Activated gamma-delta T cell treated with anti-CD3 and anti-CD28 coated beads, Interleukin-2, amount 50 U/mL, for 16 hours (primary cell): Measurements from ENCODE around the gene CELSR3.

ENCODE experiments used
- DNase-seq: peaks from one replicate; pipeline ENCODE4 v3.0.0-alpha.2; 2020; ENCODE audit warnings: low read depth

CELSR3 gene

DNA sequence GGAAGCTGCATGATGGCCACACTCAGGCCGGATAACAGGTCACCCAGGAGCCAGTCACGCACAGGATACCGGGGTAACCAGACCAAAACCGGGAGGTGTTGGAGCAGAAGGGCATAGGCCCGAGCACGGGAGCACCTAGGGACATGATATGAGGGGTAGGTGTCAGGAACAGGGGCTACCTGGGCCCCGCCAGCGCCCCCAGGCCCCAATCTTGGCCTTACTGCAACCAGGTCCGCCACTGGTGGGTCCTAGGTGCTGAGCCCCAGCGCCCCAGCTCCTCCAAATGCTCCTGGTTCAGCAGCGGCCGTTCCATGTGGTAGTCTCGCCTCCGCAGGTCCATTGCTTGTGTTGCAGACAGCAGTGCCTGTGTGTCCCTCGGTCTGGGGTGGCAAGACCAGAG, 29.4 kb downstream of the CELSR3 start:
- no peak for DNase-seq

DNA sequence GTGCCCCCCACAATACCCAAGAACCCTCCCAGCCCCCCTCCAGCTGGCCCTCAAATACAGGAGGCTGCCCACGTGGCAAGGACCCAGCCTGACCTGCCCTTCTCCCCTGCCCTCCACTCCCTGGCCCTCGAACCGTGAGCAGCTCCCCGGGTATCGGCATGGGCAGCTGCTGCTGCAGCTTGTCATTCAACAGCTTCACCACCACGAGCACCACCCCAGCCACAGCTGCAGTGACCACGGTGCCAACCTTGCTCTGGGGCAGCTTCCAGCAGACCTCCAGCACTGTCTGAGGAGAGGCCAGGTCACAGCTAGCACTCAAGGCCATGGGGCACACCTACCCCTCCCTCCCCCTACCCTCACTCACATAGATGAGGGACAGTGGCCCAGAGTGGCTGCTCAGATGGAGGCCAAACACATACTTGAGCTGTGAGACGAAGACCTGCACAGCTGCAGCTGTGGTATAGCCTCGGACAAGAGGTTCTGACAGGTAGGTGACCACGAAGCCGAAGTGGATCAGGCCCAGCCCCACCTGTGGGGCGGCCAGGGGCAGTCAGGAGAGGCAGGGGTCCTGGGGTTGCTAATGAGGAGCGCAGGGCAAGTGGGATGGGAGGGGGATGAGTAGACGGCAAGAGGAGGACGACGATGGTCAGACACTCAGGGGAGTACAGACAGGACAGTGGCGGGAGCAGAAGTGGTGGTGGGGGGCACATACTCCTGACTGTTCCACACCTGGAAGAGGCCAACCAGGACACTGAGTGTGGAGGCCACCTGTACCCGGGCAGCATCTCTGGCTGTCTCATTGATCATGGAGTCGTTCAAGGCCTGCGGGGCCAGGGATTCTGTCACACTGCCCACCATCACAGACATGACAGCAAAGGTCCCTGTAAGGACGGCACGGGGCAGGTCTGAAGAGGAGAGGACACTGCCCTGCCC, 30.9 kb downstream of the CELSR3 start:
- no peak for DNase-seq

DNA sequence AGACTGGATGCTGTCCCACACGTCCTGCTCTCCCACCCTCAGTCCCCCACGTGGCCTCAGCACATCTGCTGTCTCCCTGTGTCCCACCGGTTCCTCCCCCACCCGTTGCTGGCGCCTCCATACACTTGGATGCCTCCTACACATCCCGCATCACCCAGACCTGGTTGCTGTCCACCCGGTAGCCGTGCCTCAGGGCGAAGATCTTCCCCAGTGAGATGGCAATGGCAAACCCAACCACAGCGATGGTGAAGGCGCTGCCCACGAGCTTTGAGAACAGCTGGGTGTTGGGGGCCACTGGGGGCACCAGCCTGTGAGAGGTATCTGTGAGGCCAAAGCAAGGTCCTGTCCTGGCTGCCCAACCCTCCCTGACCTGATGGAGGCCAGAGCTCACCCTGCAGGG, 31.9 kb downstream of the CELSR3 start:
- no peak for DNase-seq

GRCh38 chr3:48630407-48630806, 32.3 kb downstream of the CELSR3 start:
- DNase-seq = no peak

DNA sequence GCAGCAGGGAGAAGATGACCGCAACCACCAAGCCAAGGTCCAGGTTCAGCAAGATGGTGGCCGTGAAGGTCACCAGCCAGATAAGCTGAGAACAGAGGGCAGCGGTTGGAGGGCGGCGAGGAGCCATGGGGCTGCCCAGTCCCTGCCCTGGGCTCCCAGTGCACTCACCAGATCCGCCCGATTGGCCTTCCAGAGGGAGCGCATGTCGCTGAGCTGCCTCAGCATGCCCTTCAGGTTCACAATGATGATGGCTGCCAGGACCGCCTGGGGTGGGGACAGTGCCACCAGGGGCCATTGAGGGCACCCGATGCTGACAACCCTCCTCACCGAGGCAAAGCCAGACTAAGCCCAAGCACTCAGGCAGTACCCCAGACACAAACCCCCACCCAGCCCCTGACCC, 32.8 kb downstream of the CELSR3 start:
- DNase-seq = no peak

DNA sequence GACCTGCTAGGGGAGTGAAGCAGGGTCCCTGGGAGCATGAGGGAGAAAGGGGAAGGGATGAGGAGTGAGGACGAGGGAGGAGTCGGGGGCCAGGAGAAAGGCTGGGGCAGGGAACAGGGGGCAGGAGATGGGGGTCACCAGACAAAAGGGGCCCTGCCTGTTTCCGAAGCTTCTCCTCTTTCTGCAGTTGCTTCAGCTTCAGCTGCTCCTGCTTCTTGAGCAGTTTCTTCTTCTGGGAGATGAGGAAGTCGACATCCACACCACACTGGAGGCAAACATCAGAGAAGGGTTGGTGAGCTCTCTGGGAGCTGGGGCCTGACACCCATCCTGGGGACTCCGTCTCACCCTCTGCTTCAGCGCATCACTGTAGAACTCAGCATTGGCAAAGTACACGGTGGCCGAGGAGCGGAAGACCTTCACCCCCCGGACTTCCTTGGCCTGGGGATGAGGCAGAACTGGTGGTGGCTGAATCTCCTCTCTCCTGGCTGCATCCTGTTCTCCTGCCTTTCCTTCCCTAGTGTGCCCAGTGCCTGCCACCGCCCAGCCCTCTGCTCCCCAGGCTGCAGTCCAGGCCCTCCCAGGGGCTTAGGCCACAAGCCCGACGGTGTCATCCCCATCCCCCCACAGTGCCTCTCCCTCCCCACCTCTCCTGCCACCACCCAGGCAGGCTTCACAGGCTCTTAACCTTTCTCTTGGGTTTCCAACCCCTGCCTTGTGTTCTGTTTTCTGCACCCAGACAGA, 34.2 kb downstream of the CELSR3 start:
- DNase-seq = no peak

DNA sequence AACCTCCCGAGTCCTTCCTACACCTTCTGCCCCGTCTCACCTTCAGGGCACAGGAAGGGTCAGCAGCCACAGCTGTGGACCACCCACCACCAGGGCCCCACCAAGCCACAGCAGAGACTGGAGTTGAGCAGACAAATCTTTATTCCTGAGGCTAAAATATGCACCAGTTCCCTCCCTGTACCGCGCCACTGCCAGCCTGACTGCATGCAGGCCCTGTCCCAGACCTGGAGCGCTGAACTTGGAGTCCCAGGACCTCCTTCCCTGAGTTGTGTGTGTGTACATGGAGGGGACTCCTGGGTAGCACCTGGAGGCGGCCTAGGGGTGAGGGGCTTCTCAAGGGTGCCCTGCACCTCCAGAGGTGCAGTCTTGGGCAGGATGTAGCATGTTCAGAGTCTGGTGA, 37.1 kb downstream of the CELSR3 start:
- DNase-seq = no peak

DNA sequence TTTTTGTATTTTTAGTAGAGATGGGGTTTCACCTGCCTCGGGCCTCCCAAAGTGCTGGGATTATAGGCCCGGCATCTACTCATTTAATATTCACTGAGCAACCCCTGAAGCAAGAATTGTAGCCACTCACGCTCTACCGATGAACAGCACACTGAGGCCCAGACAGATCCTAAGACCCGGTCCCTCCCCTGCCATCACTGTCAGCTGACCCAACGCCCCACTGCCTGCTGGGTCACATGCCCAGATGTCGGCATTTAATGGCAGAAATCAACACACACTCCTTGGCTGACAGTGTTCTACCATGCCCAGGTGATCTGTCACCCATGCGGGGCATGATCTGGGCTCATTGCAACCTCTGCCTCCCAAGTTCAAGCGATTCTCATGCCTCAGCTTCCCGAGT, 37.9 kb downstream of the CELSR3 start:
- DNase-seq = no peak

DNA sequence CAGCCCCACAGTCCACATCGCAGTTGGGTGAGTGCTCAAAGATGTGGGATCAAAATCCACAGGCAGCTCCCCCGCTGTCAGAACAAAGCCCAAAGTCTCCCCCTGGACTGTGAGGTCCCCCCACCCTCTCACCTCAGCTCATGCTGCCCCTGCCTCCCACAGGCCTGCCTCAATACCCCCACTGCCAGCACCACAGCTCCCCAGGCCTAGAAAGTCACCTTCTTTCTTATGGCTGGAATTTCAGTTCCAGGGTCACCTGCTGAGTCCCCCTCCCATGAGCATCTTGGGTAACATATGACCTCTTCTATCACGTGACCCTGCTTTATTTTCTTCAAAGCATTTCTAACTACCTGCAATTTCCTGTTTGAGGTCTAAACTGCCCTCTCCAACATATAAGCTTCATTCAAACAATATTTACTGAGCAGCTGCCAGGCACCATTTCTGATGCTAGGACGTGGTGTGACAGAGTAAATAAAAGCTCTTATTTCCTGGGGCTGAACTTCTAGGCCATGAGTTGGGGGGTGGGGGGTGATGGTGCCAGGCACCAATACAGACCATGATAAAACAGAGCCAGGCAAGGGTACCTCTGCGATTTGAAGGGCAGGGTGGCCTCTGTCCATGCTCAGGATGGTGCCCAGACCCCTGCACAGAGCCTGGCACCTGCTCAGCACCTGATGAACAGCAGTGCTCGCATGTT, 38.7 kb downstream of the CELSR3 start:
- DNase-seq = no peak

DNA sequence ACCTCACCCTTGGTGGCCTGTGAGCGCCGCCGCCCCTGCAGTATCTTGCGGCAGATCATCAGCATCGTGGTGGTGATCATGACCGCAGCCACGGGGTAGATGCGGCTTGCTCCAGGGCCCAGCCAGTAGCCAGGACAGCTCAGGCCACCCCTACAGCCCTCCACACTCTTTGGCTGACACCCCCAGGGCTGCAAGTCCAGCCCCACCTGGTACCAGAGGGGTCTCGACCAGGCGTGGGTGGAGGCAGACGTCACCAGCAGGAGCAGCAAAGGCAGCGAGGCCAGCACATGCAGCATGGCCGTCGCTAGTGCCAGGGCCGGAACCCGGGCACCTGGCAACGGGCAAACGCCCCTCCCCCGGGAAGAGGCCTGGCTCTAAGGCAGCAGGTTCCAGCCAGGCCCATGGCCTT, 41.2 kb downstream of the CELSR3 start, which contains the start of gene TMEM89:
Gene TMEM89 (minus strand): TSS at position 309 of the 409 bp plus-strand sequence. CDS start 13 bp downstream, at position 296.
- no peak for DNase-seq

GRCh38 chr3:48619541-48620524, 42.9 kb downstream of the CELSR3 start:
- no peak for DNase-seq

DNA sequence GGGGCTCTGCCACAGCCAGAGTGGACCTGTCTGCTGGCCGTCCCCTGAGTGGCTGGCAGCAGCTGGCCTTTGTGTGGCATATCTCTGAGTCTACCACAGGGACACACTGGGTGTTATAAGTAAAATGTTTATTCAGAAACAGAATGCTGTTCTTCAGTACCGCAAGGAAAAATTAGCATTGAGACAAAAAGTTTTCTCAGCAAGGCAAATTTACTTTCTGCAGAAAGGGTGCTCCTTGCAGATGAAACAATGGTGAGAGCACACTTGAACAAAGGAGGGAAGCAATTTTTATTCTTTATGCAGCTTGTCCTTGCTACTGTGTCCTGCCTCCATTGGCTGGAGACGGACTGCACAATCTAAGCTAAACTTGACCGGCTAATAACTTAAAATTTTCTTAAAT, 45.1 kb downstream of the CELSR3 start:
- no peak for DNase-seq

GRCh38 chr3:48614044-48614443, 48.6 kb downstream of the CELSR3 start:
- DNase-seq = no peak

DNA sequence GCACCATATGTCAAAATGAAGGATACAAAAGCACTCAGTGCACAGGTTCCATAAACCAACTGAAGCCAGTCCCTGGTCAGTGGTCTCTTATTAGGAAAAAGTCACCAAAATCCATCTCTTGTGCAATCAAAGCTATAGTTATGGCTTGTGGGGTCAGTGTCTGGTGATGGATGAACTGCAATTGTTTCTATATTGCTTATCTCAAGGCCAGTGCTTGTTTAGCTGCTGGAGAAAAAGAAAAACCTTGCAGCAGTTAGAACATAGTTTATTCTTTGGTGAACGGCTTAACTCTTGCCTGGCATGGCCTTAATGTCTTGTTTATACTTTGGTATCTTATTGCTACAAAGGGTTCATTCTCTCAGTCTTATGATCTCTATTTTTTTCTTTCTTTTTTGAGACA, 50.4 kb downstream of the CELSR3 start:
- no peak for DNase-seq

GRCh38 chr3:48609088-48610005, 53.3 kb downstream of the CELSR3 start, which contains the start of gene UQCRC1:
Gene UQCRC1 (minus strand): TSS chr3:48609646. CDS start chr3:48609620, 26 bp downstream.
- DNase-seq = peak; percentile 81

- no peak for DNase-seq
Observed at GRCh38 chr3:48607519-48607918, 55.2 kb downstream of the CELSR3 start.

DNA sequence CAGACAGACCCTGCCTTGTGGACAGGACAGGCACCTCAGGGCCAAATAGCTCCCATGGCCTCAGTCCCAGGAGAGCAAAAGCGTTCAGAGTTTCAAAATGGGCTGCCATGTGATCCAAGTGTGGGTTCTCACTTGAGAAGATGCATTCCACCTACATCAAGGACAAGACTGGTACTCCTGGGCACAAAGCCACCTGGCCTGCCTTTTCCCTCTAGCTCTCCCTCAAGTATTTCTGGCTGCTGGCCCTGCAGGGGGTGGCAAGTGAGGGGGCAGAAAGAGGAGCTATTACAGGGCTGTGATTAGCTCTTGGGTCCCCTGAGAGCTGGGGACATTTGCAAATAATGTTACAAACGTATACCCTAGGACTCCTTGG, 61.1 kb downstream of the CELSR3 start:
- no peak for DNase-seq

DNA sequence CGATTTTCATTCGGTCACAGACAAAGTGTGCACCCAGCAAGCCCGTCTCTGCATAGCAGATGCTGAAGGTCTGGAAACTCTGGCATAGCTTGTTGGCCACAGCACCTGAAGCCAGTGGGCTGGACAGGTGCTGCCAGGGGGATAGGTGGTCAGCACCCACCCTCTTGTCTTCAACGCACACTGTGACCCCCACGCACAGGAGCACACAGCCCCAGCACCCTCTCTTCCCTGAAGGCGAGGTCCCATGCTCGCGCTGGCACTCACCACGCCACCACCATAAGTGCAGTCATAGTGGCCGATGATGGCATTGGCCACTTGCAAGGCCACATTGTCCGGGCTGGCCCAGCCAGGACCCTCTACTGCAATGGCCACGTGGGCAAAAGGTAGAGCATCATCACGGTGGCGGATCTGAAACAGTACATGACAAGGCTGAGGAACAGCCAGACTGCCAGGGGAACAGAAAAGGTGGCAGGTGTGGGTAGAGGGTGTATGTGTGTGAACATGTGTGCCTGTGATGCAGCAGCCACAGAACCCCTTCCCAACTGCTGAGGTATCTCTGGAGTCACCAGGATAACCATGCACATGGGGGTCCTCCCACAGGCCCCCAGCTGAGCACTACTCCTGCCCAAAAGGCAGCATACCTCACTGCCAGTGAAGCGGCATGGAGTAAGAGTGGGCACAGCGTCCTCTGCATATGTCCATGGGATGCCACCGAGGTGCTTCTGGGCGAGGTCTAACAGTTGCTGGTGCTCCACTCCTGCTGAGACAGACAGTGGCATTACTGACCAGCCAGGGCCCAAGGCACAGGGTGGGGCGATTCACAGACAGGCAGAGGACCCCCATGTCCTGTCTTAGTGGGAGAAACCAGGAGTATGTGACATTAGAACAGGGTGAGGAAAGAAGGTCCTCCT, 61.7 kb downstream of the CELSR3 start:
- no peak for DNase-seq
